K562 (cell line): ENCODE data around the gene TMEM273. TPM values are rescaled to one million over a fixed set of nuclear protein-coding genes. Genes with fewer than 3 reads are reported as not detected.

ENCODE experiments used
- ARHGAP35 ChIP-seq: fragments of 450-650 bp; IDR thresholded peaks from 2 replicates; pipeline ENCODE4 v1.6.1; 2018; ENCODE audit not compliant: partially characterized antibody
- ASH1L ChIP-seq: fragments of 450-650 bp; IDR thresholded peaks from 2 replicates; pipeline ENCODE4 v1.6.1; 2018; ENCODE audit warnings: borderline replicate concordance, mild to moderate bottlenecking, low read depth; ENCODE audit not compliant: partially characterized antibody
- BCOR ChIP-seq: fragments of 450-650 bp; IDR thresholded peaks from 2 replicates; pipeline ENCODE4 v1.6.1; 2016
- CEBPG ChIP-seq, 3 experiments: fragments of 200-800 bp in 1 of 3; sonication (Bioruptor generic) in 1 of 3; sonication (generic) in 1 of 3; formaldehyde crosslinking in 1 of 3; IDR thresholded peaks in 2 of 3; conservative IDR thresholded peaks in 1 of 3; 2 replicates each; pipeline versions ENCODE4 v1.6.1 to v1.8.0; 2016 to 2022; ENCODE audit warnings: missing compliant biosample characterization in 2 of 3, missing genetic modification characterization in 2 of 3, mild to moderate bottlenecking in 1 of 3, missing genetic modification reagents in 1 of 3
- ELK3 ChIP-seq: fragments of 450-650 bp; formaldehyde crosslinking; IDR thresholded peaks from 2 replicates; pipeline ENCODE4 v1.4.0; 2020; ENCODE audit warnings: mild to moderate bottlenecking
- EWSR1 ChIP-seq: fragments of 450-650 bp; IDR thresholded peaks from 2 replicates; pipeline ENCODE4 v1.6.1; 2018; ENCODE audit warnings: borderline replicate concordance, mild to moderate bottlenecking, low read depth, moderate library complexity; ENCODE audit not compliant: partially characterized antibody
- HLTF ChIP-seq: fragments of 450-650 bp; IDR thresholded peaks from 2 replicates; pipeline ENCODE4 v1.6.1; 2016
- HMG20A ChIP-seq: fragments of 450-650 bp; formaldehyde crosslinking; conservative IDR thresholded peaks from 2 replicates; pipeline ENCODE4 v1.4.0; 2020; ENCODE audit warnings: mild to moderate bottlenecking, mixed read lengths
- HOXB6 ChIP-seq: fragments of 250-450 bp; sonication (Bioruptor Pico); IDR thresholded peaks from 2 replicates; pipeline ENCODE4 v1.5.1; 2022; ENCODE audit warnings: mild to moderate bottlenecking, borderline replicate concordance
- JUN ChIP-seq, 2 experiments: sonication (generic) in 1 of 2; formaldehyde crosslinking in 1 of 2; IDR thresholded peaks; 2 replicates each; pipeline versions ENCODE4 v1.6.1 to v1.8.0; 2012 to 2022; ENCODE audit warnings: borderline replicate concordance in 2 of 2, mild to moderate bottlenecking in 2 of 2, improper control_type of control experiment in 1 of 2, low read depth in 1 of 2, low read length in 1 of 2, missing genetic modification reagents in 1 of 2
- MCM5 ChIP-seq: fragments of 450-650 bp; IDR thresholded peaks from 2 replicates; pipeline ENCODE4 v1.6.1; 2016; ENCODE audit warnings: low read depth
- NR0B1 ChIP-seq: fragments of 450-650 bp; IDR thresholded peaks from one replicate; pipeline ENCODE4 v1.6.1; 2018; ENCODE audit warnings: mild to moderate bottlenecking, moderate library complexity; ENCODE audit not compliant: partially characterized antibody
- PPARD ChIP-seq: fragments of 250-450 bp; sonication (Bioruptor Pico); IDR thresholded peaks from 2 replicates; pipeline ENCODE4 v1.8.0; 2022; ENCODE audit warnings: inconsistent platforms, mild to moderate bottlenecking, moderate library complexity
- PRPF4 ChIP-seq: fragments of 200-400 bp; formaldehyde crosslinking; IDR thresholded peaks from one replicate; pipeline ENCODE4 v1.6.1; 2017; ENCODE audit warnings: low read length, low read depth, mild to moderate bottlenecking; ENCODE audit not compliant: insufficient read depth, poor library complexity, severe bottlenecking
- RBBP5 ChIP-seq: fragments of 200-600 bp; sonication (generic); IDR thresholded peaks from 2 replicates; pipeline ENCODE4 v1.6.1; 2012; ENCODE audit warnings: borderline replicate concordance, mild to moderate bottlenecking, low read length, control low read depth, inconsistent platforms; ENCODE audit not compliant: insufficient read depth, poor library complexity, severe bottlenecking
- RNF2 ChIP-seq: sonication (generic); IDR thresholded peaks from 2 replicates; pipeline ENCODE4 v1.6.1; 2016
- SRSF9 ChIP-seq: fragments of 200-400 bp; formaldehyde crosslinking; IDR thresholded peaks from 2 replicates; pipeline ENCODE4 v1.6.1; 2017; ENCODE audit warnings: low read depth, low read length, borderline replicate concordance
- THRAP3 ChIP-seq: fragments of 450-650 bp; IDR thresholded peaks from 2 replicates; pipeline ENCODE4 v1.6.1; 2016; ENCODE audit warnings: mild to moderate bottlenecking, inconsistent platforms, borderline replicate concordance
- ZBTB2 ChIP-seq: fragments of 450-650 bp; IDR thresholded peaks from 2 replicates; pipeline ENCODE4 v1.6.1; 2016; ENCODE audit warnings: antibody characterized with exemption
- ZFP1 ChIP-seq: fragments of 450-650 bp; formaldehyde crosslinking; IDR thresholded peaks from 2 replicates; pipeline ENCODE4 v1.4.0; 2020; ENCODE audit warnings: mild to moderate bottlenecking, mixed read lengths
- ZNF253 ChIP-seq: fragments of 250-450 bp; sonication (Bioruptor Pico); conservative IDR thresholded peaks from 2 replicates; pipeline ENCODE4 v1.6.1; 2021; ENCODE audit warnings: mild to moderate bottlenecking
- ZNF324 ChIP-seq: fragments of 250-450 bp; sonication (Bioruptor Pico); IDR thresholded peaks from 2 replicates; pipeline ENCODE4 v1.4.0; 2020; ENCODE audit warnings: mild to moderate bottlenecking
- ZNF398 ChIP-seq: fragments of 250-450 bp; sonication (Bioruptor Pico); IDR thresholded peaks from 2 replicates; pipeline ENCODE4 v1.8.0; 2021; ENCODE audit warnings: moderate library complexity, mild to moderate bottlenecking, inconsistent platforms
- polyA plus RNA-seq, 8 experiments: library from polyadenylated mRNA; depleted of rRNA in 4 of 8; stranded (reverse) in 5 of 8; unstranded in 3 of 8; fragments of >200 nt; fragmentation: Nextera tagmentation in 2 of 8; fragmentation: Illumina TruSeq in 1 of 8; extraction: Ambion mirVana in 2 of 8; extraction: Trizol in 1 of 8; gene quantifications; 2 replicates each; pipeline versions ENCODE4 v1.2.1 to v1.2.3, GENCODE V29; 2011 to 2014; ENCODE audit warnings: inconsistent platforms in 1 of 8, missing spikeins in 1 of 8
- total RNA-seq, 7 experiments: library from RNA; depleted of rRNA in 6 of 7; stranded (reverse); fragments of >200 nt in 6 of 7; fragmentation: Illumina TruSeq in 2 of 7; extraction: Trizol in 2 of 7; gene quantifications; 2 replicates each; pipeline versions ENCODE4 v1.2.1 to v1.2.3, GENCODE V29; 2011 to 2021; ENCODE audit warnings: low replicate concordance in 1 of 7

The TMEM273 gene
- total and polyA plus RNA-seq, 9 of the 15 experiments (the other 6 are each of a cell fraction or from before 2014, with no cell fraction given) = 39.2 to 131 (median 95.6) TPM

- TF ChIP-seq ZNF324 (CRISPR knock-in tag) (no peak), CEBPG (CRISPR knock-in tag; IDR thresholded peaks at IDR 0.05) (no peak), CEBPG (tag; conservative IDR thresholded peaks at IDR 0.05 in 1 of 2, IDR thresholded peaks at IDR 0.05 in 1 of 2) (no peak), SRSF9 (no peak), EWSR1 (no peak), PPARD (CRISPR knock-in tag) (no peak), ELK3 (CRISPR knock-in tag) (no peak), HLTF (no peak), ZNF253 (CRISPR knock-in tag) (no peak), MCM5 (no peak), ASH1L (no peak), ZNF398 (CRISPR knock-in tag) (no peak), BCOR (no peak), ZBTB2 (peak; percentile 36; the same call in 1 of the 2 replicates), HOXB6 (no peak), JUN (IDR thresholded peaks at IDR 0.05; ENCODE audit: borderline replicate concordance, low read depth, low read length) (peak; percentile 45; the same call in 1 of the 2 replicates), JUN (CRISPR knock-in tag; IDR thresholded peaks at IDR 0.05; ENCODE audit: borderline replicate concordance) (no peak), NR0B1 (no peak), PRPF4 (no peak), THRAP3 (no peak), ZFP1 (CRISPR knock-in tag) (no peak), ARHGAP35 (no peak), RBBP5 (no peak), HMG20A (CRISPR knock-in tag) (no peak), RNF2 (no peak)
Observed at GRCh38 chr10:49164559-49165188, 23.5 kb downstream of the TMEM273 start (continued).
